ENCODE data around the gene MSRB3. TPM values are rescaled to one million over a fixed set of nuclear protein-coding genes. Genes with fewer than 3 reads are reported as not detected.

The MSRB3 gene
- total RNA-seq, 4 donors from 2014 or later, result 21.7 to 56.9 (median 26.4) TPM

- DNase-seq, result no peak
- Histone ChIP-seq H3K27me3 (no peaks in the 10 kb centered on the region), H3K4me3 (no peak overlapping the region), H3K36me3 (no peaks in the 10 kb centered on the region), H3K9me3 (no peaks in the 10 kb centered on the region), H3K27ac (no peak overlapping the region), H3K4me1 (no peaks in the 10 kb centered on the region)
- no peak for TF ChIP-seq EP300 (IDR thresholded peaks at IDR 0.05; ENCODE audit: low read depth)
- no peak for TF ChIP-seq POLR2AphosphoS5 (IDR thresholded peaks at IDR 0.05)
- no peak for TF ChIP-seq CTCF (IDR thresholded peaks at IDR 0.05)
- intact Hi-C loops (cut with DNase I; ENCODE audit: low total_unique reads), result no loop called here
- 72 to 75% methylated on average over 2 to 8 of the region's 8 CpGs for WGBS, 2 donors (ENCODE audit: low coverage in 1 of 2)
- in situ Hi-C loops (cut with MboI; ENCODE audit: low pct_ligation_motif_present in 1 of 4, low pct_unique_long_range_greater_than_20kb in 1 of 4, low sequenced_read_pairs in 3 of 4), result no loop called here
Measured at GRCh38 chr12:65460063-65460462, 181.6 kb downstream of the MSRB3 start.

DNA sequence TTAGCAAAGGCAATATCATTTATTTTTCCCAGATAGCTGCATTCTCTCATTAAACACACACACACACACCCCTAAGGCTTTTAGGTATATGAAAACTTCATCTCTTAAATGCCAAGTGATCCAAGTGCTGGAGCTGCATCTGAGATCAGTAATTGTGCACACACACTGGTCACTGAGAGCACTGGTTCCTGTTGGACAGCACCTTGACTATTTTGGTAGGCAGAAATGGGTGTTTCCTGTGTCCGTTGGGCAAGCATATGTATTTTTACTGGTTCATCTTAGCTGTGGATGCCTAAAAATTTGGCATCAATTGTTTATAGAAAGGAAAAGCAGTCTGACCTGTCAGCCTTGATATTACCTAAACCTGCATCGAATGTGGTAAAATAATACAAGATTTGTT lies 182.5 kb downstream of the MSRB3 start:
- in situ Hi-C loops (cut with MboI; ENCODE audit: low pct_ligation_motif_present in 1 of 4, low pct_unique_long_range_greater_than_20kb in 1 of 4, low sequenced_read_pairs in 3 of 4), result no loop called here
- Histone ChIP-seq H3K4me1 (no peaks in the 10 kb centered on the region), H3K9me3 (no peaks in the 10 kb centered on the region), H3K36me3 (no peaks in the 10 kb centered on the region), H3K4me3 (no peak overlapping the region), H3K27me3 (no peaks in the 10 kb centered on the region), H3K27ac (no peak overlapping the region)
- no peak for DNase-seq
- TF ChIP-seq CTCF (IDR thresholded peaks at IDR 0.05) (no peak), POLR2AphosphoS5 (IDR thresholded peaks at IDR 0.05) (no peak), POLR2A (IDR thresholded peaks at IDR 0.05) (no peak), EP300 (IDR thresholded peaks at IDR 0.05; ENCODE audit: low read depth) (no peak)
- WGBS, 2 donors (ENCODE audit: low coverage in 1 of 2), result 80 to 100% methylated on average over 1 to 2 of the region's 2 CpGs
- intact Hi-C loops (cut with DNase I; ENCODE audit: low total_unique reads), result no loop called here

- H3K36me3 ChIP-seq, result no peaks in the 10 kb centered on the region
- WGBS, 2 donors (ENCODE audit: low coverage in 1 of 2), result 92 to 100% methylated on average over 2 of the region's 2 CpGs
- no peak overlapping the region for H3K4me3 ChIP-seq
- no peaks in the 10 kb centered on the region for H3K9me3 ChIP-seq
- no peaks in the 10 kb centered on the region for H3K4me1 ChIP-seq
- H3K27ac ChIP-seq, result no peak overlapping the region
- in situ Hi-C loops (cut with MboI; ENCODE audit: low pct_ligation_motif_present in 1 of 4, low pct_unique_long_range_greater_than_20kb in 1 of 4, low sequenced_read_pairs in 3 of 4), result no loop called here
- no peaks in the 10 kb centered on the region for H3K27me3 ChIP-seq
- intact Hi-C loops (cut with DNase I; ENCODE audit: low total_unique reads), result no loop called here
- TF ChIP-seq POLR2A (IDR thresholded peaks at IDR 0.05) (no peak), EP300 (IDR thresholded peaks at IDR 0.05; ENCODE audit: low read depth) (no peak), CTCF (IDR thresholded peaks at IDR 0.05) (no peak), POLR2AphosphoS5 (IDR thresholded peaks at IDR 0.05) (no peak)
- DNase-seq, result no peak
Measured at GRCh38 chr12:65462484-65462883, 184.0 kb downstream of the MSRB3 start.

- 79 to 84% methylated on average over 8 to 9 of the region's 9 CpGs for WGBS, 2 donors (ENCODE audit: low coverage in 1 of 2)
- H3K27ac ChIP-seq, result no peak overlapping the region
- in situ Hi-C loops (cut with MboI; ENCODE audit: low pct_ligation_motif_present in 1 of 4, low pct_unique_long_range_greater_than_20kb in 1 of 4, low sequenced_read_pairs in 3 of 4), result no loop called here
Measured at GRCh38 chr12:65463082-65463481, 184.6 kb downstream of the MSRB3 start.

GRCh38 chr12:65463611-65464010 lies 185.1 kb downstream of the MSRB3 start:
- no peak overlapping the region for H3K4me3 ChIP-seq
- no peak overlapping the region for H3K27ac ChIP-seq
- intact Hi-C loops (cut with DNase I; ENCODE audit: low total_unique reads), result loop anchor here (1.0 kb wide), 1 partner anchor 8 kb away; no protein-coding TSS in a partner anchor
- no peaks in the 10 kb centered on the region for H3K36me3 ChIP-seq
- in situ Hi-C loops (cut with MboI; ENCODE audit: low pct_ligation_motif_present in 1 of 4, low pct_unique_long_range_greater_than_20kb in 1 of 4, low sequenced_read_pairs in 3 of 4), result no loop called here
- no peaks in the 10 kb centered on the region for H3K9me3 ChIP-seq
- no peak for DNase-seq
- TF ChIP-seq EP300 (IDR thresholded peaks at IDR 0.05; ENCODE audit: low read depth) (no peak), CTCF (IDR thresholded peaks at IDR 0.05) (no peak), POLR2AphosphoS5 (IDR thresholded peaks at IDR 0.05) (no peak), POLR2A (IDR thresholded peaks at IDR 0.05) (no peak)
- H3K27me3 ChIP-seq, result no peaks in the 10 kb centered on the region
- H3K4me1 ChIP-seq, result no peaks in the 10 kb centered on the region
- WGBS, 2 donors (ENCODE audit: low coverage in 1 of 2), result 86 to 88% methylated on average over 1 of the region's 1 CpG

More at GRCh38 chr12:65463082-65463481, 184.6 kb downstream of the MSRB3 start:
- intact Hi-C loops (cut with DNase I; ENCODE audit: low total_unique reads), result loop anchor here (1.0 kb wide), 1 partner anchor 8 kb away; no protein-coding TSS in a partner anchor
- H3K36me3 ChIP-seq, result no peaks in the 10 kb centered on the region
- no peaks in the 10 kb centered on the region for H3K27me3 ChIP-seq
- H3K4me3 ChIP-seq, result no peak overlapping the region
- no peaks in the 10 kb centered on the region for H3K4me1 ChIP-seq
- H3K9me3 ChIP-seq, result no peaks in the 10 kb centered on the region
- no peak for TF ChIP-seq EP300 (IDR thresholded peaks at IDR 0.05; ENCODE audit: low read depth)
- TF ChIP-seq POLR2AphosphoS5 (IDR thresholded peaks at IDR 0.05), result no peak
- TF ChIP-seq POLR2A (IDR thresholded peaks at IDR 0.05), result no peak
- no peak for DNase-seq
